HG02852 (cell line): ENCODE data around the gene SLC41A1.

Source experiments
- ATAC-seq: cut with Tn5 transposase; IDR thresholded peaks from one replicate; pipeline ENCODE4 v1.9.1; 2021; ENCODE audit warnings: mild to moderate bottlenecking, moderate library complexity; ENCODE audit not compliant: unreplicated experiment

The SLC41A1 gene

GRCh38 chr1:205760606-205761005 lies 52.4 kb downstream of the SLC41A1 start:
- no peak for ATAC-seq

GRCh38 chr1:205756552-205756951 lies 56.4 kb downstream of the SLC41A1 start:
- ATAC-seq, result no peak

GRCh38 chr1:205754857-205755256 lies 58.1 kb downstream of the SLC41A1 start:
- no peak for ATAC-seq

DNA sequence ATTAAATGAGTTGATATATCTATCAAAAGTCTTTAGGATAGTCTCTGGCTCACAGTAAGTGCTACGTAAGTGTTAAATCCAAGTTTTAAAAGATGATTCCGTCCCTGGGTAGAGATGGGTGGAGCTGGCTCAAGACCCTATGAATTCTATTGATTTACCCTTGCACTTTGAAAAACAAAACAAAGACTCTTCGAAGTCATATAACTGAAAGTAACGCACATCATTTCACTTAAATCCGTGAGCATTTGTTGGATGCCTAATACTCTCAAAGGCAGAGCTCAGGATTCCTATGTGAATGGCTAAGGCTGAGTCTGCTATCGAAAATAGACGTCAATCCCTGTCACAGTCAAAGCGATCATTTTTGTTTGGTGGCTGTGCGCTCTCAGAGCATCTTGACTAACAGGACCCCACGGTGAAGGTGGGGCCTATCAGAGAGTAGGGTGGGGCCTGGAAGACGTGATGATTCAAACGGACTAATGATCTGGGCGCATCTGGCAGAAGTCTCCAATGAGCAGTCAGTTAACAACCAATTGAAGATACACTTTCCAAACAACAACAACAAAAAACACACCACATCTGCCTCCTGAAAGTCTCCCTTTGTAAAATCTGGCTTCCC lies 61.9 kb downstream of the SLC41A1 start:
- no peak for ATAC-seq

DNA sequence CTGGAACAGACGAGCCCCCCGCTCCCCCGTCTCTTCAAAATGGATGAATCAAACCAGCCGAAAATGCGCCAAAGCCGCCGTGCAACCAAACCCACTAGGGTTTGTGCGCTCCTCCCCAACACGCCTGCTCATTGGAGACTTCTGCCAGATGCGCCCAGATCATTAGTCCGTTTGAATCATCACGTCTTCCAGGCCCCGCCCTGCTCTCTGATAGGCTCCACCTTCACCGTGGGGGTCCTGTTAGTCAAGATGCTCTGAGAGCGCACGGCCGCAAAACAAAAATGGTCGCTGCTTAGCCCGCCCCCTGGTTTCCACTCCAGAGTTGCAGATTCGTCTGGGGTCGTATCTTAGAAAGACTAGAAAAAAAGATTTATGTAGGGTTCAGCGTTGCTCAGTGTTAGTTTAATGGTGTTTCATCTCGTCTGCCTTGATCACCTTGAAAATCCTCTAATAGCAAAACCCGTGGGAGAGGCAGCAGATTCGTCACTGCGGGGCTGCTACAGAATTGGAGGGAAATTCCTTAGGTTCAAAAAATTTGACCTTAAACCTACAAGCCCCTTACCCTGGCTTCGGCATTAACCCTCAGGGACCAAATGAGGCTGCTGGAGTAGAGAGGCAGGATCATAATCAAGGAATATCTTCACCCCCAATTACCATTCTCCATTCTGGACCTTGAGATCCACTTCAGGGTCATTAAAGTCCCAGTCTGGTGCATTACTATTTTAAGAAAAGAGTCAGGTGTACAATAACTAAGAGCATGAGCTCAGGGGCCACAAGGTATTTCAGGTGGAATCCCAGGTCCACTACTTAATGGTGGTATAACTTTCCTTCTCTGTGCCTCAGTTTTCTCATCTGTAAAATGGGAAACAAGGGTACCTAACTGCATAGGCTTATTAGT lies 62.6 kb downstream of the SLC41A1 start, which contains the start of gene NUCKS1:
Gene NUCKS1 (minus strand): TSS at position 45 of the 898 bp plus-strand sequence. CDS start 209 bp downstream, outside the sequence.
- peak; percentile 81 for ATAC-seq

DNA sequence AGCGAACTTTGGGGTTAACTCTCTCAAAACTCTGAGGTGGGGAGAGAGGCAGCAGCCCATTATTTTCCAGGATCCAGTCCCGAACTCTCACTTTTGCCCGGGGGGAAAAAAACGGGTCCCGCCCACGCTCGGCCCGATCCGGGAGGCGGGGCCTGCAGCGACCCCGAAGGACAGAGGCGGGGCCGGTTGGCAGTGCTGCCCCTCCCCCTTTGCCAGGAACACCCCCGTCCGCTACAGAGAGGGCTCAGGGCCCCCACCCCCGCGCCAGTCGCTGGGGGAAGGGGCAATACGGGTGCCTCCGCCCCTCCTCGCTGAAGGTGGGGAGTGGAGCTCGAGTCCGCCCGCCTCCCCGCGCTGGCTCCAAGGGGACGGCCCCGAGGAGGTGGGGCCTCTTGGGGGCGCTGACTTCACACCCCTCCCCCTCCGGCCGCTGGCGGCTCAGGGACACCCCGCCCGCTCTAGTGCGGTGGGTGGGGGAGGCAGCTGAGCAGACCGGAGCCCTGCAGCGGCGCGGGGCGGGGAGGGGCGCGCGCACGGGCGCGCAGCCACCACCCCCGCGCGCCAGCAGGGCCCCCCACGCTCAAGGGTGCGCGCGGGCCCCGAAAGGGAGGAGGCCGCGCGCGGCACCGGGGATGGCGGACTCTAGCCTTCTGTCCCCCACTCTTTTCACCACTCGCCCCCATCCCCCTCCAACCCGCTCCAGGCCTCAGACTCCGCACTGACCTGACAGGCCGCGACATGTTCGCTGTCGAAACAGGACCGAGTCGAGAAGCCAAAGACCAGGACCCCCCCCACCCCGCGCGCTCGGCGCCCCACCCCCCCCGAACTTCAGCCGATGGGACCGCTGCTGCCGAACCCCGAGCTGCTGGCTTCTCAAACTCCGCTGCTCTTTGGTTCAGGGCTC lies 63.5 kb downstream of the SLC41A1 start:
- ATAC-seq, result peak; percentile 74

DNA sequence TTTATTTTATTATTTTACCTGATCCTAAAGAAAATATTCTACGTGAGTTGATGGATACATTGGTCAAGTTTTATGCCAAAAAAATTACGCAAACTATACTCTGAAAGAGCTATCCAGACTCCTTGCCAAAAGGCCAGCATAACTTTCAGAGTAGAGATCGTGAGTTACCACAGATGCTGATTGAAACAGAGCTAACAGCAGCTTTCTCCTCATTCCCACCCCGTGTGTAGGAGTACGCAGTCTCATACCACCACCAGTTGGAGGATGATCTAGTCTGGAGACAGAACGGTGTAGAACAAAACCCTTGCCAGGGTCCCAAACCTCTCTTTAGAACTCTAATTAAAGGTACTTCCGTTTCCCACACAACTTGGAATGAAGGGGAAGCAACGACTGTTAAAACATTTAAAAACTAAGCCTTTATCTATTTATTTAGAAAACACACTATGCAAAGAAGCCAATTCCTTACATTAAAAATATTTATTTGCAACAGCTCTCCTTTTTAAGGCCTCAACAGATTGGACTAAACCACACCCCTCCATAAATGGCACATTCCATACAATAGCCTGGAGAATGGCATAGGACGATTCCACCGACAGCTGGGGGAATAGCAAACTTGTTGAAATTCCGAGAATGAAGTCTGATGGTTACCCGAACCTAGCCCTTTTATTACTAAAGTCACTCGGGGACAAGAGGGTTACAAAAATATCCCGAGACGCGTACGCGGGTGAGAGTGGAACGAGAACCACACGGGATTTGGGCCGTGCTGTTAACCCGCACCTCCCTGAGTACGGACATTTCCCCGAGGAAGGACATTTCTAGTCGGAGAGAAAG lies 64.4 kb downstream of the SLC41A1 start:
- ATAC-seq, result peak; percentile 32

DNA sequence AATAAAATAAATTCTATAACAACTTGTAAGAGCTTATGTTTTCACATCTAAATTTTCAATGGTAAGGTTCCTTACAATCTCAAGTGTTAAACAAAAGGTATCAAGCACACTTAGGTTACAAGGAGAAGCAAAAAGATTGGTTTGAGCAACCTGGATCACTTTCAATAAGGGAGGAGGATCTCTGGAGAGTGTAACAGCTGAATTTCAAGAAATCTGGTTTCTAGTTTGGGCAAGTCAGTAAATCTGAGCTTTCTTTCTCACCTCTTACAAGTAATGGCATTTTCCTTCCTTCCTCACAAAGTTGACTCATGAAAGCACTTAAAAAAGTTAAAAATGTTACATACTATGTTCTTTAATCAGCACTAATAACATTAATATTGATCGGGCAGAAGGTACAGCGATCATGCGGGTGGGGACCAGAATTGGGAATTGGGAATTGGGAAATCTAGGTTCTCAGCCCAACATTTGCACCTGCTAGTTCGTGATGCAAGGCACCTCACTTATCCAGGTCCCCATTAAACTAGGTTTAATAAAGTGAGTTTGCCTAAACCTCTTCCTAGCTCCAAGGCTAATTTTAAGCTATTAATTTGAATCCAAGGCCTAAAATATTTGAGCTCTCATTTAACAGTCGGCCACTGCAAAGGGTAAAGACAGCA lies 66.1 kb downstream of the SLC41A1 start:
- ATAC-seq, result no peak

- no peak for ATAC-seq
Measured at GRCh38 chr1:205744403-205744802, 68.6 kb downstream of the SLC41A1 start.

- no peak for ATAC-seq
Measured at GRCh38 chr1:205743977-205744376, 69.0 kb downstream of the SLC41A1 start.

- no peak for ATAC-seq
Measured at GRCh38 chr1:205741681-205742080, 71.3 kb downstream of the SLC41A1 start.

DNA sequence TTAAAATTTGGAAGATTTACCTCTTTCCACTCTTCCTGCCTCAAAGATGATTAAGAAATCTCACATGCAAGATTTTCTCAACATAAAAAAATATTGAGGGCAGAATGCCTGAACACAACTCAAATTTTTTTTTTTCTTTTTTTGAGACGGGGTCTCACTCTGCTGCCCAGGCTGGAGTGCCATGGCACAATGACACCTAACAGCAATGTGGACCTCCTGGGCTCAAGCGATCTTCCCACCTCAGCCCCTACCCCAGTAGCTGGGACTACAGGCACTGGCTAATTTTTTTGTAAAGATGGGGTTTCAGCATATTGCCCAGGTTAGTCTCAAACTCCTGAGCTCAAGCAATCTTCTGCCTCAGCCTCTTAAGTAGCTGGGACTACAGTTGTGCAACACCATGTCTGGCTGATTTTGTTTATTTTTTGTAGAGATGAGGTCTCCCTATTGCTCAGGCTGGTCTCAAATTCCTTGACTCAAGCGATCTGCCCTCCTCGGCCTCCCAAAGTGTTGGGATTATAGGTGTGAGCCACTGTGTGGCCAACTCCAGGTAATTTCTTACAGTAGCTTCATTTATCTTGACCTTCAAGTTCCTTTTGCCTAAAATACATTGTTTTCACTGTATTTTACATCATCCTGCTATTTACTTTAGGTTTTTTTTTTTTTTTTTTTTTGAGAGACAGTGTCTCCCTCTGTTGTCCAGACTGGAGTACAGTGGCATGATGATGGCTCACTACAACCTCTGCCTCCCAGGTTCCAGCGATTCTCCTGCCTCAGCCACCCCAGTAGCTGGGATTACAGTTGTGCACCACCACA lies 73.4 kb downstream of the SLC41A1 start:
- no peak for ATAC-seq
